Smooth muscle cell (in vitro differentiated cells): ENCODE results near the gene SF3B2. TPM values are rescaled to one million over a fixed set of nuclear protein-coding genes. Genes with fewer than 3 reads are reported as not detected.
A peak's percentile ranks its signal among the peaks of the same experiment; 100 is the strongest.
"Not testable (repeated sequence)": the region's sequence is repeated elsewhere in the genome, so short reads cannot be mapped to it uniquely, and the experiment has no call there.

Source experiments
- DNase-seq: peaks from one replicate; lab custom pipeline; 2025; ENCODE audit not compliant: unreplicated experiment; lab: John Stamatoyannopoulos, UW
- H2AFZ ChIP-seq: fragments of 200-600 bp; sonication (generic); 2 replicates; pipeline ENCODE4 v1.6.0; 2016; ENCODE audit warnings: antibody characterized with exemption, low read depth, mild to moderate bottlenecking
- H3F3A ChIP-seq: fragments of 200-600 bp; sonication (generic); 2 replicates; pipeline ENCODE4 v1.6.0; 2017; ENCODE audit warnings: antibody characterized with exemption, low read depth
- H3K27ac ChIP-seq: fragments of 200-600 bp; sonication (generic); 2 replicates; pipeline ENCODE4 v1.5.1; 2016; ENCODE audit warnings: low read depth, mild to moderate bottlenecking
- H3K27me3 ChIP-seq: fragments of 200-600 bp; sonication (generic); 2 replicates; pipeline ENCODE4 v1.6.1; 2016; ENCODE audit warnings: low read depth, mild to moderate bottlenecking
- H3K36me3 ChIP-seq: fragments of 200-600 bp; sonication (generic); 2 replicates; pipeline ENCODE4 v1.5.1; 2016; ENCODE audit warnings: low read depth
- H3K4me1 ChIP-seq: fragments of 200-600 bp; sonication (generic); 2 replicates; pipeline ENCODE4 v1.5.1; 2016; ENCODE audit warnings: low read depth
- H3K4me2 ChIP-seq: fragments of 200-600 bp; sonication (generic); 2 replicates; pipeline ENCODE4 v1.6.0; 2016; ENCODE audit warnings: mild to moderate bottlenecking
- H3K4me3 ChIP-seq: fragments of 200-600 bp; sonication (generic); 2 replicates; pipeline ENCODE4 v1.5.1; 2016; ENCODE audit warnings: mild to moderate bottlenecking
- H3K79me2 ChIP-seq: fragments of 200-600 bp; sonication (generic); 2 replicates; pipeline ENCODE4 v1.6.0; 2016; ENCODE audit warnings: low read depth, mild to moderate bottlenecking
- H3K9ac ChIP-seq: fragments of 200-600 bp; sonication (generic); 2 replicates; pipeline ENCODE4 v1.6.0; 2016; ENCODE audit warnings: low read depth
- H3K9me3 ChIP-seq: fragments of 200-600 bp; sonication (generic); replicated peaks from 2 replicates; pipeline ENCODE4 v1.5.1; 2016; ENCODE audit warnings: low read depth
- H4K20me1 ChIP-seq: fragments of 200-600 bp; sonication (generic); 2 replicates; pipeline ENCODE4 v1.6.0; 2016; ENCODE audit warnings: low read depth
- CTCF ChIP-seq: fragments of 200-600 bp; sonication (generic); IDR thresholded peaks from 2 replicates; pipeline ENCODE4 v1.5.1; 2017; ENCODE audit warnings: borderline replicate concordance, mild to moderate bottlenecking, antibody characterized with exemption; ENCODE audit not compliant: insufficient read depth, poor library complexity, severe bottlenecking
- WGBS: methylation state at CpG from one replicate; pipeline ENCODE4 v1.1.7; 2016; ENCODE audit warnings: low lambda C conversion rate; 5-methylcytosine and 5-hydroxymethylcytosine counted together
- polyA plus RNA-seq: library from polyadenylated mRNA; unstranded; fragments of >200 nt; fragmentation: Nextera tagmentation; extraction: Ambion mirVana; gene quantifications from 2 replicates; pipeline ENCODE4 v1.2.1, GENCODE V29; 2016
- total RNA-seq: library from RNA; depleted of rRNA; stranded (reverse); fragments of >200 nt; gene quantifications from 2 replicates; pipeline ENCODE4 v1.2.3, GENCODE V29; 2014

SF3B2 gene
- total and polyA plus RNA-seq, 2 experiments from 2014 or later = 125 to 182 TPM

- Histone ChIP-seq H3K27ac (no peak overlapping the region), H3F3A (peaks cover 9% of the 10 kb centered on the region), H3K9ac (no peak overlapping the region), H3K4me3 (no peak overlapping the region), H3K79me2 (peaks cover 6% of the 10 kb centered on the region), H3K9me3 (no peaks in the 10 kb centered on the region), H3K36me3 (no peaks in the 10 kb centered on the region), H3K27me3 (peaks cover 14% of the 10 kb centered on the region), H2AFZ (no peak overlapping the region), H3K4me1 (peaks cover 17% of the 10 kb centered on the region), H3K4me2 (no peak overlapping the region), H4K20me1 (no peaks in the 10 kb centered on the region)
- no peak for TF ChIP-seq CTCF
- no peak for DNase-seq
- 92% methylated on average over 2 of the region's 2 CpGs for WGBS
Observed at GRCh38 chr11:66008095-66008467, 44.1 kb upstream of the SF3B2 start.

- Histone ChIP-seq H3K36me3 (no peaks in the 10 kb centered on the region), H3K9me3 (no peaks in the 10 kb centered on the region), H3K9ac (no peak overlapping the region), H3K4me3 (no peak overlapping the region), H3K27me3 (peaks cover 14% of the 10 kb centered on the region), H3K79me2 (peaks cover 1% of the 10 kb centered on the region), H3F3A (peaks cover 9% of the 10 kb centered on the region), H3K4me1 (peaks cover 12% of the 10 kb centered on the region), H2AFZ (no peak overlapping the region), H3K27ac (no peak overlapping the region), H3K4me2 (no peak overlapping the region), H4K20me1 (no peaks in the 10 kb centered on the region)
- 66% methylated on average over 10 of the region's 10 CpGs for WGBS
- no peak for DNase-seq
- TF ChIP-seq CTCF = no peak
Observed at GRCh38 chr11:66008468-66009101, 43.6 kb upstream of the SF3B2 start.

GRCh38 chr11:66010036-66010435 lies 42.1 kb upstream of the SF3B2 start:
- H3K27ac ChIP-seq, H3K9me3 ChIP-seq, H3K4me2 ChIP-seq, DNase-seq, H4K20me1 ChIP-seq, H3F3A ChIP-seq, H3K4me3 ChIP-seq, H2AFZ ChIP-seq, H3K79me2 ChIP-seq, H3K36me3 ChIP-seq, H3K9ac ChIP-seq: not testable (repeated sequence)
- Histone ChIP-seq H3K4me1 (peaks cover 12% of the 10 kb centered on the region), H3K27me3 (peaks cover 14% of the 10 kb centered on the region)
- WGBS = 89% methylated on average over 4 of the region's 4 CpGs

DNA sequence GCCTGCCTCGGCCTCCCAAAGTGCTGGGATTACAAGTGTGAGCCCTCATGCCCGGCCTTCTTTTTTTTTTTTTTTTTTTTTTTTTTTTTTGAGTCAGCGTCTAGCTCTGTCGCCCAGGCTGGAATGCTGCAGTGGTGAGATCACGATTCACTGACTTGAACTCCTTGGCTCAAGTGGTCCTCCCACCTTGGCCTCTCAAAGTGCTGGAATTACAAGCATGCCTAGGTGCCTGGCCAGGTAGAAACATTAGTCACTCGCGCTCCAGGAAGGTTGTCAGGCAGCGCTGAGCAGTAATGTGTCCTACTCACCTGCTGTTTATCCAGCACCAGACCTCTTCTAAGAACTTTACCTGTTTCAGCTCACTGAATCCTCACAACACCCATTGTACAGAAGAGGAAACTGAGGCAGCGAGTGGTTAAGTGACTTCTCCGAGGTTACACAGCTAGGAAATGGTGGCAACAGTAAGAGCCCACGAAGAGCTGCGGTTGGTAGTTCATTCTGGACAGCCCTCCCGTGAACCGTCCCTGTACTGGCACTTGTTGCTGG lies 40.9 kb upstream of the SF3B2 start:
- Histone ChIP-seq H3K27ac (peak overlapping the region; percentile 46), H3K4me2 (peak overlapping the region; percentile 33), H3K9ac (no peak overlapping the region), H2AFZ (no peak overlapping the region), H3K9me3 (no peaks in the 10 kb centered on the region), H3K4me1 (peaks cover 12% of the 10 kb centered on the region), H3K36me3 (no peaks in the 10 kb centered on the region), H3K79me2 (no peaks in the 10 kb centered on the region), H3K4me3 (no peak overlapping the region), H4K20me1 (no peaks in the 10 kb centered on the region), H3F3A (peaks cover 9% of the 10 kb centered on the region), H3K27me3 (peaks cover 14% of the 10 kb centered on the region)
- no peak for DNase-seq
- WGBS = 41% methylated on average over 13 of the region's 14 CpGs
- TF ChIP-seq CTCF = no peak
